Activated CD4-positive, alpha-beta T cell treated with anti-CD3 and anti-CD28 coated beads, Interleukin-2, amount 50 U/mL, for 24 hours (primary cell): ENCODE data around the gene NCOA3.
"Not testable (repeated sequence)": the region's sequence is repeated elsewhere in the genome, so short reads cannot be mapped to it uniquely, and the experiment has no call there.

Source experiments
- DNase-seq, 2 donors: peaks; one replicate each; pipeline ENCODE4 v3.0.0-alpha.2; 2020; ENCODE audit warnings: low read depth in 1 of 2, low spot score in 1 of 2

The NCOA3 gene

DNA sequence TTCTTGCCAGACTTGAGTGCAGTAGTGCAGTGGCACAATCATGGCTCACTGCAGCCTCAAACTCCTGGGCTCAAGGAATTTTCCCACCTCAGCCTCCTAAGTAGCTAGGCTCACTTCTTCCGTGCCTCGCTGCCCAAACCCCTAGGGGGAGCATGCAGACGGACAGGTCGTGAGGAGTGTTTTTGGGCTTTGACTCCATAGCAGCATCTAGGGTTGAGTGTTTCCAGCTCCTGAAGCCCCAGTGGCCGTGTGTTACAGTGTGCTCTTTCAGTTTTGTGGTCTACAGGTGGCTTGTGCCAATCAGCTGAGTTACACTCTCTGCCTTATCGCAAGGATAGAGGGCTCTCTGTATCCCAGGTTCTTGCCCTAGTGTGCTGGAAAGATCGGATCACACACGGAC lies 33.4 kb downstream of the NCOA3 start:
- no peak for DNase-seq

DNA sequence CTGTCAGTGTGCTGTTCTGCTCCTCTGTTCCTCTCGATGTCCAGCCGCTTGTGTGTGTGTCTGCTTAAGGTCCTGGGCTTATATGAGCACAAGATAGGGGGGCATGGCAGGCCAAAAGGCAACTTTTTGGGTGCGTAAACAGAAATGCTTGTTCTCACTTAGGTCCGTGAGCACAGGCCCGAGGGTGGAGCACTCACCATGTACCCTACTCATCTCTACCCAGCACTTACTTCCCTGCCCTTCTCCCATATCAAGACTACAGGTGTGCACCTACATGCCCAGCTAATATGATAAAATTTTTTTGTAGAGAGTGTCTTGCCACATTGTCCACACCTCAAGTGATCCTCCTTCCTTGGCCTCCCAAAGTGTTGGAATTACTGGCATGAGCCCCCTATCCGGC lies 34.3 kb downstream of the NCOA3 start:
- no peak for DNase-seq

DNA sequence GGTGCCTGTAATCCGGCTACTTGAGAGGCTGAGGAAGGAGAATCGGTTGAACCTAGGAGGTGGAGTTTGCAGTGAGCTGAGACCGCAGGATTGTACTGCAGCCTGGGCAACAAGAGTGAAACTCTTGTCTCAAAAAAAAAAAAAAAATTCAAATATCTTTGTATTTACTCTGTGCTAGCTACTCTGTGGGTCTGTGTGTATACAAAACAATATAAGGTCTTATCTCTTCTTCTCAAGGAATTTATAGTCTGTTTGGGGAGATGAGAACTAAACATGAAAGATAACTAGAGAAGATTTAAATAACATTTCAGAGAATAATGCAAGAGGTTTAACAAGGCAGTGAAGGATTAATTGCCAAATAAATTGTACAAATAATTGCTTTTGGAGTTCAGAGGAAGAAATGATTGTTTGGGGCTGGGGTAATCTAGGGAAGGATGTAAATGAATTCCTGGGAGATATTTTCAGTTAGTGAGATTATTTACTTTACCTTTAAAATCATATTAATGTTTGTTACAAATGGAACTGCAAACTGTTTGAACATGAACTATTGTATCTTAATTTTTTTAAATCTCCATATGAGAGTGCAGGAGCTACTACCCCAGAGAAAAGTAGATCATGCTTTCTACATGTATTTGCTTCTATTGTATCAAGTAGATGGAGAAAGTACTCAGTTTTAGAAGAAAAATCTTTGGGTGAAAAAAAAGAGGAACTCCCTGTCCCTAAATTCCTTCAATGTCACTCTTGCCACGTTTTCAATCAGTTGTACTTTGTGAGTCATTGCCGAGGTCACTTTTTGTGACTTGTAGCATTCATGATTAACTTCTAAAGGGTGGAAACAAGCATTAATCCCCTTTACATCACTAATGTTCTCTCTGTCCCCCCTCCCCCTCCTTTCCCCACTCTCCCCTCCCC lies 39.0 kb downstream of the NCOA3 start:
- DNase-seq, result no peak

DNA sequence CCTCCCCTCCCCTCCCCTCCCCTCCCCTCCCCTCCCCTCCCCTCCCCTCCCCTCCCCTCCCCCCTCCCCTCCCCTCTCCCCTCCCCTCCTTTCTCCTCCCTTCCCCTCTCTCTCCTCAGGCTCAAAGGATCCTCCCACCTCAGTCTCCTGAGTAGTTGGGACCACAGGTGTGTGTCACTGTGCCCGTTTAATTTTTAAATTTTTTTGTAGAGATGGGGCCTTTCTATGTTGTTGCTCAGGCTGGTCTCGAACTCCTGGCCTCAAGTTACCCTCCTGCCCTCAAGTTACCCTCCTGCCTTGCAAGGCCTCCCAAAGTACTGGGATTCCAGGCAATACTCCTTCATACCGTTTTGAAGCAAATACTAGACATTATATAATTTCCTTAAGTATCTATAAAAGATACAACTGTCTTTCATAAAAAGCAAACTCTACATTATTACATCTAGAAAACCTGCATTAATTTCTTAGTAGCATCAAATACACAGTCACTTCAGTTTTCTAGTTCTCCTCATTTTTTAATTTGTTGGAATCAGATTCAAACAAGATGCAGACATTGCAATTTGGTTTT lies 39.8 kb downstream of the NCOA3 start:
- no peak for DNase-seq

DNA sequence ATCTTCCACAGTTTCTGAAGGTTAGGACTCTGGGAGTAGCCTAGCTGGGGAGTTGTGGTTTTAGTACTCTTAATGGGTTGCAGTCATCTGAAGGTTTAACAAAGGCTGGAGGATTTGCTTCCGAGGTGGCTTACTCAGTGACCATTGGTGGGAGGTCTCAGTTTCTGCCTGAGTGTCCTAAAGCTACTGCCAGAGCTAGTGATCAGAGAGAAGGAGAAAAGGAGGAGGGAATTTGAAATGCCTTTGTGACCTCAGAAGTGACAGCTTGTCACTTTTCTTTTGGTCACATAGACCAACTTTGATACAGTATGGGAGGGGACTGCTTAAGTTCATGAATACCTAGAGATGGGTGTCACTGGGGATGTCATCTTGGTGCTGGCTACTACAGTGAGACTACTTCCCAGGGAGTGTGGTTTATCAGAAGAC lies 41.3 kb downstream of the NCOA3 start:
- DNase-seq, result no peak

DNA sequence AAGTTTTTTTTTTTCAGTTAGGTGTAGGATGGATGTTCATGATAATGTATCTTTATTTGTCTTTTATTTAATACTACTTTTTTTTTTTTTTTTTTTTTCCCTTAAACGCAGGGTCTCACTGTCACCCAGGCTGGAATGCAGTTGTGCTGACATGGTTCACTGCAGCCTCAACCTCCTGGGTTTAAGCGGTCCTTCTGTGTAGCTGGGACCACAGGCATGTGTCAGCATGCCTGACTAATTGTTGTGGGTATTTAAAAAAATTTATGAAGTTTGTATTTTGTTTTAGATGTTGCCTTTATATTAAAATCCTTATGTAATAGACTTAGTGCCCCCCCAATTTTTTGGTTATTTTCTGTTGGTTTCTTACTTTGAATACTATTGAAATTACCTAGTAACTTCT lies 42.6 kb downstream of the NCOA3 start:
- no peak for DNase-seq

DNA sequence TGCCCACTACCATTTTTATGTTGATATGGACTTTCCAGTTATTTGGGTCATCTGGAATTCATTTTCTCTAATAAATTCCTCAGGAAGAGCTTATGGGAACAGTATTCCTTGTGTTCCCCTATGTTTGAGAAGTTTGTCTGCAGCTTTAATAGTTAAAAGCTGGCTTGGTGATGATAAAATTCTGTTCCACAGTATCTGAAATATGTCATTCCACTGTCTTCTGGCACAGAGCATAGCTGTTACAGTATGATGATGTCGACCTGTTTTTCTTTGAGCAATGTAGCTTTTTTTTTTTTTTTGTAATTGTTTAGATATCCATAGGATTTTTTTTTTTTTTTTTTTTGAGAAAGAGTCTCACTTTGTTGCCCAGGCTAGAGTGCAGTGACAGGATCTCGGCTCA lies 43.2 kb downstream of the NCOA3 start:
- no peak for DNase-seq

DNA sequence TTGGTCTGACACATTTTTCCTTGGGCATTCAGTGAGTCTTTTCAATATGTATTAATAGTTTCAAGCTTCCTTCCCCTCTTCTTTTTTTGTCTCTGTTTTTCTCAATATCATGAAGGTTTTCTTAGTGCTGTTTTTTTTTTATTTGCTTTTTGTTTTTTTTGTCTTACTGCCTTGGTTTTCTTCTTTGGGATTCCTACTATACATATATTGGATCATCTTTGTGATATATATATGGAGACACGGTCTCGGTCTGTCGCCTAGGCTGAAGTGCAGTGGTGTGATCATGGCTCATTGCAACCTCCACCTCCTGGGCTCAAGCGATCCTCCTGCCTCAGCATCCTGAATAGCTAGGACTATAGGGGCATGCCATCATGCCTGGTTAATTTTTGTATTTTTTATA lies 43.8 kb downstream of the NCOA3 start:
- DNase-seq, result no peak

DNA sequence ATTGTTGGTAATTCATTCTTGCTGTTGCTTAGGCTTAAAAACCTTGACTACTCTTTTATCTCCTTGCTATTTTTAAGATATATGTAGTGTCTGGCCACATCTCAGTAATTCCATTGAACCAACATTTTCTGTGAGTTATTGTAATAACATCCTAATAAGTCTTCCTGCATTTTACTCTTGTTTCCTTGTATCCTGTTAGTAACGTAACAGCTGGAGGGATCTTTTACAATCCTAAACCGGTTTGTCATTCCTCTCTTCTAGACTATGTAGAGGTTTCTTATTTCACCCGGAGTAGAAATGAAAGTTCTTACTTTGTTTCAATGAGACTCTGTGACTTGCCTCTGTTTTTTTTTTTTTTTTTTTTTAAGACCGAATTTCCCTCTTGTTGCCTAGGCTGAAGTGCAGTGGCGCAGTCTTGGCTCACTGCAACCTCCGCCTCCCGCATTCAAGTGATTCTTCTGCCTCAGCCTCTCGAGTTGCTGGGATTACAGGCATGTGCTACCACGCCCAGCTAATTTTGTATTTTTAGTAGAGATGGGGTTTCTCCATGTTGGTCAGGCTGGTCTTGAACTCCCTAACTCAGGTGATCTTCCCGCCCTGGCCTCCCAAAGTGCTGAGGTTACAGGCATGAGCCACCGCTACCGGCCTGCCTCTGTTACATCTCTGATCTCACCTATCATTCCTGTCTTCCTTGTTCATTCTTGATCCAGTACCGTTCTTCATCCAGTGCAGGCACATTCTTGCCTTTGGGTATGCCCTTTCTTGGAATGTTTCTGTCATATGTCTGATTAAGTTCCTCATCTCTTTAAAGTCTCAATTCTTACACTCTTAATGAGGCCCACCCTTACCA lies 44.7 kb downstream of the NCOA3 start:
- DNase-seq, result no peak

DNA sequence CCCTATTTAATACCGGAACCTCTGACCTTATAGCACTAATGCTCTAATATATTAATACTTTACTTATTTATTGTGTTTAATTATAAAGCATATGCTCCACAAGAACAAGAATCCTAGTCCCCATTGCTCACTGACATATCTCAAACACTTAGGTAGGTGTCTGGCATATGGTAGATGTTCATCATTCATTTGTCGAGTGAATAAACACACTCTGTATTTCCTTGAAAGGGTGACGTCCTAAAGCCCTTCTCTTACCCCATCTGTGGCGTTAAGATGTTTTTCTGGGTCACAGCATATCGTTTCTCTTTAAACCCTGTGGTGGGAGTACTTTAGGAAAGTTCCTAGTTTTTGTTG lies 45.3 kb downstream of the NCOA3 start:
- DNase-seq, result no peak

DNA sequence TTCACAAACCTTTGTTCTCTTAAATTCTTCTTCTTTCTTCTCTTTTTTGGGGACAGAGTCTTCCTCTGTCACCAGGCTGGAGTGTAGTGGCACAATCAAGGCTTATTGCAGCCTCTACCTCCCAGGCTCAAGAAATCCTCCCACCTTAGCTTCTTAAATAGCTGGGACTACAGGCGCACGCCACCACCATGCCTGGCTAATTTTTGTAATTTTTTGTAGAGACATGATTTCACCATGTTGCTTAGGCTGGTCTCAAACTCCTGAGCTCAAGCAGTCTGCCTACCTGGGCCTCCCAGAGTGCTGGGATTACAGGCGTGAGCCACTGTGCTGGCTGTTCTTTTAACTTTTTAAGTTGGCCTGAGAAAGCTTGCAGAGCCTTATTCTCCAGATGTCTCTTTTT lies 48.0 kb downstream of the NCOA3 start:
- no peak for DNase-seq

DNA sequence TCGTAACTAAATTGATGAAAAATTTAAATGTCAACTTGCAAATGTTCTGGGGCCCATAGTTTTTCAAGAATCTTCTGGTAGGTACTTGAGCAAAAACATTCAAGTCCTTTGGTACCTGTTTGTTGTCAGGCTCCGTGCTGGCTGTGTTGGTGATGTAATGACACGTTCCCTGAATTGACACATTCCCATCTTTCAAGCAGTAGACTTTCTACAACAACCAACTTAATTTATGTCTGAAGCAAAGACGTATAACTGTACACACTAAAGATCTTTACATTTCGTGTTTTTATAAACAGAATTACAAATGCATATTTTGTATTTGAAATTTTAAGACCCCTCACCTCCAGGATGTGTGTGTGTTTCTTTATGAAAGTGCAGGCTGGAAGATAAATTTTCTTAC lies 49.5 kb downstream of the NCOA3 start:
- DNase-seq, result no peak

DNA sequence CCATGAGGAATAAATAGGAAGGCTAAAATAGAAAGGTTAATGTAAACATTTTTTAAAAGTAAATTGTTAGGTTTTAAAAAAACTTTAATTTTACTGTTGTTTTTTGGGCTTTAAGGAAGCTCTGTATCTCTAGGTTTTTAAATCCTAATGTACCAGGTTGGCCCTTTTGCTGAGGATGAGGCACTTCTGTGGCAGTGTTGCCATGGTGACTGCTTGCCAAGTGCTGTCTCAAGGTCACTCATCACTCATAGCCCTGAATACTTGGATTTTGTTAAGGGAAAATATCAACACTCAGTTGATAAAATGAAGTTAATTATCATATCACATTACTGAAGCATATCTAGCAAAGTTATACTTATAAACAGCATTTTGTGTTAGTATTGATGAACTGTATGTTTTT lies 50.2 kb downstream of the NCOA3 start:
- DNase-seq, result no peak

DNA sequence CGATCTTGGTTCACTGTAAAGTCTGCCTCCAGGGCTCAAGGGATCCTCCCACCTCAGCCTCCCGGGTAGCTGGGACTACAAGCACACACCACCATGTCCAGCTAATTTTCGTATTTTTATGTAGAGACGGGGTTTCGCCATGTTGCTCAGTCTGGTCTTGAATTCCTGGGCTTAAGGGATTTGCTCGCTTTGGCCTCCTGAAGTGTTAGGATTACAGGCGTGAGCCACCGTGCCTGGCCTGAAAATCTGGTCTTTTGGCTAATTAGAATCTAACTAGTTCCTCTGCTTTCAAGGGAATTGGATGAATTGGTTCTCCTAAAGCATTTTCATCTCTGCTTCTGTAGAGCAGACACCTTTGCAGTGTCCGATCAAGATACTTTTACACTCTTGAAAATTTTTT lies 51.3 kb downstream of the NCOA3 start:
- no peak for DNase-seq

DNA sequence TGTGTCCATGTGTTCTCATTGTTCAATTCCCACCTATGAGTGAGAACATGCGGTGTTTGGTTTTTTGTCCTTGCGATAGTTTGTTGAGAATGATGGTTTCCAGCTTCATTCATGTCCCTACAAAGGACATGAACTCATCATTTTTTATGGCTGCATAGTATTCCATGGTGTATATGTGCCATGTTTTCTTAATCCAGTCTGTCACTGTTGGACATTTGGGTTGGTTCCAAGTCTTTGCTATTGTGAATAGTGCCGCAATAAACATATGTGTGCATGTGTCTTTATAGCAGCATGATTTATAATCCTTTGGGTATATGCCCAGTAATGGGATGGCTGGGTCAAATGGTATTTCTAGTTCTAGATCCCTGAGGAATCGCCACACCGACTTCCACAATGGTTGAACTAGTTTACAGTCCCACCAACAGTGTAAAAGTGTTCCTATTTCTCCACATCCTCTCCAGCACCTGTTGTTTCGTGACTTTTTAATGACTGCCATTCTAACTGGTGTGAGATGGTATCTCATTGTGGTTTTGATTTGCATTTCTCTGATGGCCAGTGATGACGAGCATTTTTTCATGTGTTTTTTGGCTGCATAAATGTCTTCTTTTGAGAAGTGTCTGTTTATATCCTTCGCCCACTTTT lies 52.0 kb downstream of the NCOA3 start:
- not testable (repeated sequence) for DNase-seq

DNA sequence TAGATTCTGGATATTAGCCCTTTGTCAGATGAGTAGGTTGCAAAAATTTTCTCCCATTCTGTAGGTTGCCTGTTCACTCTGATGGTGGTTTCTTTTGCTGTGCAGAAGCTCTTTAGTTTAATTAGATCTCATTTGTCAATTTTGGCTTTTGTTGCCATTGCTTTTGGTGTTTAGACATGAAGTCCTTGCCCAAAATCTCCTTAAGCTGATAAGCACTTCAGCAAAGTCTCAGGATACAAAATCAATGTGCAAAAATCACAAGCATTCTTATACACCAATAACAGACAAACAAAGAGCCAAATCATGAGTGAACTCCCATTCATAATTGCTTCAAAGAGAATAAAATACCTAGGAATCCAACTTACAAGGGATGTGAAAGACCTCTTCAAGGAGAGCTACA lies 52.6 kb downstream of the NCOA3 start:
- DNase-seq, result not testable (repeated sequence)

DNA sequence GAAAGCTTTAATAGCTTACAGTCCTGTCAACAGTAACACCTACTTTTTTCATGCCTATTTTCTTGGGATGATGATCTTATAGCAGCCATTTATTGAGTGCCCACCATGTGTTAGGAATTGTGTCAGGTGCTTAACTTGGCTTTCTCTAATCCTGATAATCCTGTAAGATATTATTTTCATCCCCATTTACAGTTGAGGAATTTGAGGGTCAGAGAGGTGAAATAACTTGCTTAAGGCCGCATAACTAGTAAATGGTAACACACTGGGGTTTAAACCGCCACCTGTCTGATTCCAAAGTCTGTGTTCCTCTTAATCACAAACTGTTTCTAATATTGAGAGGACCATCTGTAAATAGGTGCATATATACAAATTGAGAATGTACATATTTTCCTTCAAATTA lies 55.5 kb downstream of the NCOA3 start:
- no peak for DNase-seq

DNA sequence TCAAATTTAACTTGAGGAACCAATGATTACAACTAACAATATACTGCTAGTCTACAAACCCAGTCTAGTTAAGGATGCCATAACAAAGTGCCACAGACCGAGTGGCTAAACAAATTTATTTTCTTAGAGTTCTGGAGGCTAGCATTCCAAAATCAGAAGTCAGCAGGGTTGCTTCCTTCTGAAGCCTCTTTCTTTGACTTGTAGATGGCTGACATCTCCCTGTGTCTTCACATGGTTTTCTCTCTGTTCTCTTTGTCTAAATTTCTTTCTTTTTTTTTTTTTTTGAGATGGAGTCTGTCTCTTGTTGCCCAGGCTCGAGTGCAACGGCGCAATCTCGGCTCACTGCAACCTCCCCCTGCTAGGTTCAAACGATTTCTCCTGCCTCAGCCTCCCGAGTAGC lies 56.1 kb downstream of the NCOA3 start:
- DNase-seq, result no peak

DNA sequence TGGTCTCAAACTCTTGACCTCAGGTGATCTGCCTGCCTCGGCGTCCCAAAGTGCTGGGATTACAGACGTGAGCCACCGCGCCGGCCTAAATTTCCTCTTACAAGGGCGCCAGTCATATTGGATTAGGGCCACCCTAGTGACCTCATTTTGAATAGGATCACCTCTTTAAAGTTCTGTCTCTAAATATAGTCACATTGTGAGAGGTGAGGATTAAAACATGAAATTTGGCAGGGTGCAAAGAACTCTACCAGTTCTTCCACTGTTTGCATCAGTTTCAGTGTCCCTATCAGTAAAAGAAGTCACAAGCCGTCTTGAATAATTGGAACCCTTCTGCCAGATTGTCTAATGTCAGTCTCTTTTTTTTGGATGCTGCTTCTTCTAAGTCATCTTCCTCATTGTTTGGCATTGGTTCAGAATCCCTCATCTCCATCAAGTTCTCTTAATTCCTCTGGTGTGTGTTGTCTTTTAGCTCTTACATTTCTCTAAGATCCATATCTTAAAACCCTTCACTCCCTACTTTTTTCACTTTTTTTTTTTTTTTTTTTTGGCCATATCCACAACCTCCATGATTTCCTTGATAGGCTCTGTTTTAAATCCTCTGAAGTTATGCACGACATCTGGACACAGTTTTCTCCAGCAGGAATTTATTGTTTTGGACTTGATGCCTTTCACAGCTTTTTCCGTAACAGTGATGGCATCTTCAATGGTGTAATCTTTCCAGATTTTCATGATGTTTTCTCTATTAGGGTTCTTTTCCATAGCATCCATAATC lies 56.8 kb downstream of the NCOA3 start:
- DNase-seq, result no peak

DNA sequence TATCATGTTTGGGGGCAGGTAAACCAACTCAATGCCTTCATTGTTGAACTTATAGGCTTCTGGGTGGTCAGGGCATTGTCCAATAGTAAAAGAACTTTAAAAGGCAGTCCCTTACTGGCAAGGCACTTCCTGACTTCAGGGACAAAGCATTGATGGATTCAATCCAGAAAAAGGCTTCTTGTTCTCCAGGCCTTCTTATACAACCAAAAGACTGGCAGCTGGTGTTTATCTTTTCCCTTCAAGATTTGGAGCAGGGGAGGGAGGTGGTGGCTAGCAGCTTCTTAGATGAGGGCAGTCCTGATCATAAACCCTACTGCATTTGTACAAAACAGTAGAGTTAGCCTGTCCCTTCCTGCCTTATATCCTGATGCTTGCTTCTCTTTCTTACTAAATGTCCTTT lies 57.5 kb downstream of the NCOA3 start:
- DNase-seq, result no peak

DNA sequence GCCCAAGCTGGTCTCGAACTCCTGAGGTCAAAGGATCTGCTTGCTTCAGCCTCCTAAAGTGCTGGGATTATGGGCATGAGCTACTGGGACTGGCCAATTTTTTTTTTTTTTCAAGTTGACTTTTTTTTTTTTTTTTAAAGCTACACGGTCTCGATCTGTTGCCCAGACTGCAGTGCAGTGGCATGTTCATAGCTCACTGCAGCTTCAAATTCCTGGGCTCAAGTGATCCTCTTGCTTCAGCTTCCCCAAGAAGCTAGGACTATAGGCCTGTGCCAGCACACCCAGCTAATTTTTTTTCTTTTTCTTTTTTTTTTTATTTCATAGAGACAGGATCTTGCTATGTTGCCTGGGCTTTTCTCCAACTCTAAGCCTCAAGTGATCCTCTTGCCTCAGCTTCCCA lies 59.5 kb downstream of the NCOA3 start:
- DNase-seq, result no peak
